WTC11 (cell line): Measurements from ENCODE around the gene MSLN. TPM values are rescaled to one million over a fixed set of nuclear protein-coding genes. Genes with fewer than 3 reads are reported as not detected.

Experiments
- ESRRA ChIP-seq: sonication (generic); formaldehyde crosslinking; IDR thresholded peaks from 2 replicates; pipeline ENCODE4 v1.8.1; 2022; ENCODE audit warnings: mild to moderate bottlenecking, missing genetic modification reagents, borderline replicate concordance
- IRF2 ChIP-seq: sonication (generic); formaldehyde crosslinking; IDR thresholded peaks from 2 replicates; pipeline ENCODE4 v1.8.0; 2022; ENCODE audit warnings: low read depth, missing genetic modification reagents, borderline replicate concordance
- MYBL2 ChIP-seq: sonication (generic); formaldehyde crosslinking; IDR thresholded peaks from 2 replicates; pipeline ENCODE4 v1.8.1; 2023; ENCODE audit warnings: mild to moderate bottlenecking, moderate library complexity, missing genetic modification reagents
- NFATC4 ChIP-seq: fragments of 250-450 bp; sonication (Bioruptor Pico); IDR thresholded peaks from 2 replicates; pipeline ENCODE4 v1.9.0; 2021; ENCODE audit warnings: mild to moderate bottlenecking
- NR1H2 ChIP-seq: sonication (generic); formaldehyde crosslinking; IDR thresholded peaks from 2 replicates; pipeline ENCODE4 v1.9.0; 2021; ENCODE audit warnings: mild to moderate bottlenecking, moderate library complexity, missing genetic modification reagents
- NR3C1 ChIP-seq: sonication (generic); formaldehyde crosslinking; conservative IDR thresholded peaks from 2 replicates; pipeline ENCODE4 v1.8.1; 2023; ENCODE audit warnings: low read depth, mild to moderate bottlenecking, missing genetic modification reagents
- OVOL2 ChIP-seq: fragments of 250-450 bp; sonication (Bioruptor Pico); IDR thresholded peaks from 2 replicates; pipeline ENCODE4 v1.9.0; 2021; ENCODE audit warnings: mild to moderate bottlenecking, borderline replicate concordance
- SMAD3 ChIP-seq: sonication (generic); formaldehyde crosslinking; IDR thresholded peaks from 2 replicates; pipeline ENCODE4 v1.8.0; 2022; ENCODE audit warnings: missing genetic modification reagents, mild to moderate bottlenecking, borderline replicate concordance
- SMAD4 ChIP-seq: sonication (generic); formaldehyde crosslinking; IDR thresholded peaks from 2 replicates; pipeline ENCODE4 v1.8.0; 2022; ENCODE audit warnings: mild to moderate bottlenecking, missing genetic modification reagents
- ZNF219 ChIP-seq: sonication (generic); formaldehyde crosslinking; IDR thresholded peaks from 2 replicates; pipeline ENCODE4 v1.8.0; 2023; ENCODE audit warnings: missing genetic modification reagents, mild to moderate bottlenecking, borderline replicate concordance
- ZNF317 ChIP-seq: sonication (generic); formaldehyde crosslinking; IDR thresholded peaks from 2 replicates; pipeline ENCODE4 v1.8.1; 2023; ENCODE audit warnings: low read depth, mild to moderate bottlenecking, moderate library complexity, missing genetic modification reagents, borderline replicate concordance
- ZNF423 ChIP-seq: fragments of 250-450 bp; sonication (Bioruptor Pico); IDR thresholded peaks from 2 replicates; pipeline ENCODE4 v2.1.2; 2022; ENCODE audit warnings: mild to moderate bottlenecking, moderate library complexity
- total RNA-seq: library from RNA; stranded (reverse); gene quantifications from 3 replicates; pipeline ENCODE4 v1.2.3, GENCODE V29; 2021
- TF ChIP-seq, protein P1 (sequence below): fragments of 200-600 bp; IDR thresholded peaks from 2 replicates; pipeline ENCODE4 v1.8.0; 2022; ENCODE audit warnings: antibody characterized with exemption
- TF ChIP-seq, protein P2 (sequence below): sonication (generic); formaldehyde crosslinking; IDR thresholded peaks from 2 replicates; pipeline ENCODE4 v1.8.0; 2023; ENCODE audit warnings: missing genetic modification reagents, mild to moderate bottlenecking, borderline replicate concordance
- TF ChIP-seq, protein P3 (sequence below): sonication (generic); formaldehyde crosslinking; IDR thresholded peaks from 2 replicates; pipeline ENCODE4 v1.8.1; 2022; ENCODE audit warnings: mild to moderate bottlenecking, moderate library complexity, missing genetic modification reagents
- TF ChIP-seq, protein P4 (sequence below): sonication (generic); formaldehyde crosslinking; IDR thresholded peaks from 2 replicates; pipeline ENCODE4 v1.8.0; 2022; ENCODE audit warnings: missing genetic modification reagents
- TF ChIP-seq, protein P5 (sequence below): fragments of 250-450 bp; sonication (Bioruptor Pico); conservative IDR thresholded peaks from 2 replicates; pipeline ENCODE4 v1.9.0; 2021; ENCODE audit warnings: mild to moderate bottlenecking

Gene MSLN
- total RNA-seq, 1 experiment from 2014 or later, result 0.20 TPM

DNA sequence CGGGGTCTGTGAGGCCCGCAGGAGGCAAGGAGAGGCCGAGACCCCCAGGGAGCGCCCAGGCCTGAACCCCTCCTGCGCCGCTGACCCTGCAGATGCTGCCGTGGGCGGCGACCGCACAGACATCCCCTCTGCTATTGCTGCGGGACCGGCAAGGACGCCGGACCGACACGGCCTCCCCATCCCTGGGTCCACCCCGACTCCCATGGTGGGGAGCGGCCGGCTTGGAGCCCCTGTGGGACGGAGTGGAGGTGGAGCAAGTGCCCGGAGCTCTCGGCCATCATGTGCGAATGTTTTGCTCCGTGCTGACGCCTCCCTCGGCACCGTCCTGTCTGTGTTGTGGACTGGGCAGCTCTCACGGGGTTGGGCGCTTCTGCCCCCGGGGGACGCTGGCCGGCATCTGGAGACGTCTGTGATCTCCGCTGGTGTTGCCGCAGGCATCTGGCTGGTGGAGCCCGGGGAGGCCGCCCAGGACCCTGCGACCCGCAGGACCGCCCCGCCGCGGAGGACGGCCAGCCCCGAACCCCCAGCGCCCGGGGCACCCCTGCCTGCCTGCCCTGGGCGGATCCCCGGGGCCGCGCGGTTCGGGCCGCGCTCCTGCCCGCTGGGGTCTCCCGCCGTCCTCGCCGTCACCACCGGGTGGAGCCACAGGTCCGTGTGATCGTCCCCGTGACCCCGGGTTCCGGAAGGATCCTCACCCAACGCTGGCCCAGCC is 52.8 kb downstream of the MSLN start (continued):
- TF ChIP-seq, protein P1, sequence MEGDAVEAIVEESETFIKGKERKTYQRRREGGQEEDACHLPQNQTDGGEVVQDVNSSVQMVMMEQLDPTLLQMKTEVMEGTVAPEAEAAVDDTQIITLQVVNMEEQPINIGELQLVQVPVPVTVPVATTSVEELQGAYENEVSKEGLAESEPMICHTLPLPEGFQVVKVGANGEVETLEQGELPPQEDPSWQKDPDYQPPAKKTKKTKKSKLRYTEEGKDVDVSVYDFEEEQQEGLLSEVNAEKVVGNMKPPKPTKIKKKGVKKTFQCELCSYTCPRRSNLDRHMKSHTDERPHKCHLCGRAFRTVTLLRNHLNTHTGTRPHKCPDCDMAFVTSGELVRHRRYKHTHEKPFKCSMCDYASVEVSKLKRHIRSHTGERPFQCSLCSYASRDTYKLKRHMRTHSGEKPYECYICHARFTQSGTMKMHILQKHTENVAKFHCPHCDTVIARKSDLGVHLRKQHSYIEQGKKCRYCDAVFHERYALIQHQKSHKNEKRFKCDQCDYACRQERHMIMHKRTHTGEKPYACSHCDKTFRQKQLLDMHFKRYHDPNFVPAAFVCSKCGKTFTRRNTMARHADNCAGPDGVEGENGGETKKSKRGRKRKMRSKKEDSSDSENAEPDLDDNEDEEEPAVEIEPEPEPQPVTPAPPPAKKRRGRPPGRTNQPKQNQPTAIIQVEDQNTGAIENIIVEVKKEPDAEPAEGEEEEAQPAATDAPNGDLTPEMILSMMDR, result peak; percentile 50; the same call in 1 of the 2 replicates
- TF ChIP-seq NR1H2 (CRISPR knock-in tag) (no peak), ZNF219 (CRISPR knock-in tag) (no peak), SMAD3 (CRISPR knock-in tag) (no peak), ZNF317 (CRISPR knock-in tag) (0 out of 2 replicates have a peak, but pooled peaks have one; percentile 7), ZNF423 (peak; percentile 49; the same call in 1 of the 2 replicates), NFATC4 (no peak), OVOL2 (no peak), NR3C1 (CRISPR knock-in tag) (no peak), MYBL2 (no peak), SMAD4 (CRISPR knock-in tag) (no peak), IRF2 (CRISPR knock-in tag) (no peak), ESRRA (CRISPR knock-in tag) (0 out of 2 replicates have a peak, but pooled peaks have one; percentile 63)
- TF ChIP-seq, protein P2, sequence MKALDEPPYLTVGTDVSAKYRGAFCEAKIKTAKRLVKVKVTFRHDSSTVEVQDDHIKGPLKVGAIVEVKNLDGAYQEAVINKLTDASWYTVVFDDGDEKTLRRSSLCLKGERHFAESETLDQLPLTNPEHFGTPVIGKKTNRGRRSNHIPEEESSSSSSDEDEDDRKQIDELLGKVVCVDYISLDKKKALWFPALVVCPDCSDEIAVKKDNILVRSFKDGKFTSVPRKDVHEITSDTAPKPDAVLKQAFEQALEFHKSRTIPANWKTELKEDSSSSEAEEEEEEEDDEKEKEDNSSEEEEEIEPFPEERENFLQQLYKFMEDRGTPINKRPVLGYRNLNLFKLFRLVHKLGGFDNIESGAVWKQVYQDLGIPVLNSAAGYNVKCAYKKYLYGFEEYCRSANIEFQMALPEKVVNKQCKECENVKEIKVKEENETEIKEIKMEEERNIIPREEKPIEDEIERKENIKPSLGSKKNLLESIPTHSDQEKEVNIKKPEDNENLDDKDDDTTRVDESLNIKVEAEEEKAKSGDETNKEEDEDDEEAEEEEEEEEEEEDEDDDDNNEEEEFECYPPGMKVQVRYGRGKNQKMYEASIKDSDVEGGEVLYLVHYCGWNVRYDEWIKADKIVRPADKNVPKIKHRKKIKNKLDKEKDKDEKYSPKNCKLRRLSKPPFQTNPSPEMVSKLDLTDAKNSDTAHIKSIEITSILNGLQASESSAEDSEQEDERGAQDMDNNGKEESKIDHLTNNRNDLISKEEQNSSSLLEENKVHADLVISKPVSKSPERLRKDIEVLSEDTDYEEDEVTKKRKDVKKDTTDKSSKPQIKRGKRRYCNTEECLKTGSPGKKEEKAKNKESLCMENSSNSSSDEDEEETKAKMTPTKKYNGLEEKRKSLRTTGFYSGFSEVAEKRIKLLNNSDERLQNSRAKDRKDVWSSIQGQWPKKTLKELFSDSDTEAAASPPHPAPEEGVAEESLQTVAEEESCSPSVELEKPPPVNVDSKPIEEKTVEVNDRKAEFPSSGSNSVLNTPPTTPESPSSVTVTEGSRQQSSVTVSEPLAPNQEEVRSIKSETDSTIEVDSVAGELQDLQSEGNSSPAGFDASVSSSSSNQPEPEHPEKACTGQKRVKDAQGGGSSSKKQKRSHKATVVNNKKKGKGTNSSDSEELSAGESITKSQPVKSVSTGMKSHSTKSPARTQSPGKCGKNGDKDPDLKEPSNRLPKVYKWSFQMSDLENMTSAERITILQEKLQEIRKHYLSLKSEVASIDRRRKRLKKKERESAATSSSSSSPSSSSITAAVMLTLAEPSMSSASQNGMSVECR (CRISPR knock-in tag), result 0 out of 2 replicates have a peak, but pooled peaks have one; percentile 47
- TF ChIP-seq, protein P3, sequence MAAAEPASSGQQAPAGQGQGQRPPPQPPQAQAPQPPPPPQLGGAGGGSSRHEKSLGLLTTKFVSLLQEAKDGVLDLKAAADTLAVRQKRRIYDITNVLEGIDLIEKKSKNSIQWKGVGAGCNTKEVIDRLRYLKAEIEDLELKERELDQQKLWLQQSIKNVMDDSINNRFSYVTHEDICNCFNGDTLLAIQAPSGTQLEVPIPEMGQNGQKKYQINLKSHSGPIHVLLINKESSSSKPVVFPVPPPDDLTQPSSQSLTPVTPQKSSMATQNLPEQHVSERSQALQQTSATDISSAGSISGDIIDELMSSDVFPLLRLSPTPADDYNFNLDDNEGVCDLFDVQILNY, result 0 out of 2 replicates have a peak, but pooled peaks have one; percentile 55
- TF ChIP-seq, protein P4, sequence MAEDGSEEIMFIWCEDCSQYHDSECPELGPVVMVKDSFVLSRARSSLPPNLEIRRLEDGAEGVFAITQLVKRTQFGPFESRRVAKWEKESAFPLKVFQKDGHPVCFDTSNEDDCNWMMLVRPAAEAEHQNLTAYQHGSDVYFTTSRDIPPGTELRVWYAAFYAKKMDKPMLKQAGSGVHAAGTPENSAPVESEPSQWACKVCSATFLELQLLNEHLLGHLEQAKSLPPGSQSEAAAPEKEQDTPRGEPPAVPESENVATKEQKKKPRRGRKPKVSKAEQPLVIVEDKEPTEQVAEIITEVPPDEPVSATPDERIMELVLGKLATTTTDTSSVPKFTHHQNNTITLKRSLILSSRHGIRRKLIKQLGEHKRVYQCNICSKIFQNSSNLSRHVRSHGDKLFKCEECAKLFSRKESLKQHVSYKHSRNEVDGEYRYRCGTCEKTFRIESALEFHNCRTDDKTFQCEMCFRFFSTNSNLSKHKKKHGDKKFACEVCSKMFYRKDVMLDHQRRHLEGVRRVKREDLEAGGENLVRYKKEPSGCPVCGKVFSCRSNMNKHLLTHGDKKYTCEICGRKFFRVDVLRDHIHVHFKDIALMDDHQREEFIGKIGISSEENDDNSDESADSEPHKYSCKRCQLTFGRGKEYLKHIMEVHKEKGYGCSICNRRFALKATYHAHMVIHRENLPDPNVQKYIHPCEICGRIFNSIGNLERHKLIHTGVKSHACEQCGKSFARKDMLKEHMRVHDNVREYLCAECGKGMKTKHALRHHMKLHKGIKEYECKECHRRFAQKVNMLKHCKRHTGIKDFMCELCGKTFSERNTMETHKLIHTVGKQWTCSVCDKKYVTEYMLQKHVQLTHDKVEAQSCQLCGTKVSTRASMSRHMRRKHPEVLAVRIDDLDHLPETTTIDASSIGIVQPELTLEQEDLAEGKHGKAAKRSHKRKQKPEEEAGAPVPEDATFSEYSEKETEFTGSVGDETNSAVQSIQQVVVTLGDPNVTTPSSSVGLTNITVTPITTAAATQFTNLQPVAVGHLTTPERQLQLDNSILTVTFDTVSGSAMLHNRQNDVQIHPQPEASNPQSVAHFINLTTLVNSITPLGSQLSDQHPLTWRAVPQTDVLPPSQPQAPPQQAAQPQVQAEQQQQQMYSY, result no peak
- TF ChIP-seq, protein P5, sequence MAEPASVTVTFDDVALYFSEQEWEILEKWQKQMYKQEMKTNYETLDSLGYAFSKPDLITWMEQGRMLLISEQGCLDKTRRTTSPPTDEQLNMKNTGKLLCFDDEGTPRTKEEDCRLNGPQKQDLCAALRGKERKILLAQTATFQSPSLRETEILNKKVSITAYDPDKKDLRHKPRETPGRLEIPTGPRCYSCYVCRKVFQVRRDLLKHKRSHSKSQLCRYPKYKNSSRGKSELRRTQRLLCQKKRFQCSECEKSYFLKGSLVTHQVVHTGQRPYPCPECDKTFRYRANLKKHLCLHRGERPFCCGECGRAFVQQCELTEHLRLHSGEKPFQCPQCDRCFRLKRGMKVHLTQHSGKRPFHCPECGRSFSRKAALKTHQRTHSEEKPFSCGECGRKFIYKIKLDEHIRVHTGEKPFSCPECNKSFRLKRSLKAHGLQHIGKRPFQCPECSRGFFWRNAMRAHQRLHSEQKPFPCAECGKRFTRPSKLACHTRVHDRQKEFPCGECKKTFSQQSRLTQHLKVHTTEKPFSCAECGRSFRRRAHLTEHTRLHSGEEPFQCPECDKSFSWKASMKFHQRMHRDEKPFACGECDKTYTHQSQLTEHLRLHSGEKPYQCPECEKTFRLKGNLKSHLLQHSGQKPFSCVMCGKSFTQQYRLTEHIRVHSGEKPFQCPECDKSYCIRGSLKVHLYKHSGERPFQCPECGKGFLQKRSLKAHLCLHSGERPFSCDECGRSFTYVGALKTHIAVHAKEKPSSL (CRISPR knock-in tag), result no peak
